KOPT-K1 (cell line): ENCODE data around the gene MYH15.

Experiments used
- H3K27ac ChIP-seq: fragments of 200-600 bp; sonication (generic); 2 replicates; pipeline ENCODE4 v1.5.1; 2016; ENCODE audit warnings: antibody characterized with exemption, mild to moderate bottlenecking, low read depth, low read length; ENCODE audit not compliant: poor library complexity, severe bottlenecking
- H3K36me3 ChIP-seq: fragments of 200-600 bp; sonication (generic); 2 replicates; pipeline ENCODE4 v1.5.1; 2017; ENCODE audit warnings: antibody characterized with exemption, mild to moderate bottlenecking, low read length, moderate library complexity; ENCODE audit not compliant: insufficient read depth
- H3K9me3 ChIP-seq: fragments of 200-600 bp; sonication (generic); 2 replicates; pipeline ENCODE4 v1.5.1; 2017; ENCODE audit warnings: antibody characterized with exemption, low read length, mild to moderate bottlenecking; ENCODE audit not compliant: insufficient read depth, poor library complexity, severe bottlenecking

The MYH15 gene

GRCh38 chr3:108510496-108510895, at the start of gene MYH15:
MYH15 (minus strand) TSS chr3:108510596; CDS start chr3:108510530, 66 bp downstream.
- Histone ChIP-seq H3K27ac (no peak within 1 kb of the TSS), H3K36me3 (no peaks in the 10 kb centered on the region), H3K9me3 (no peaks in the 10 kb centered on the region)

GRCh38 chr3:108555966-108556581, 45.7 kb upstream of the MYH15 start:
- Histone ChIP-seq H3K27ac (no peak overlapping the region), H3K36me3 (peaks cover 100% of the 10 kb centered on the region), H3K9me3 (no peaks in the 10 kb centered on the region)

GRCh38 chr3:108554913-108555571, 44.6 kb upstream of the MYH15 start:
- H3K36me3 ChIP-seq: peaks cover 100% of the 10 kb centered on the region
- H3K9me3 ChIP-seq: no peaks in the 10 kb centered on the region
- H3K27ac ChIP-seq: no peak overlapping the region

DNA sequence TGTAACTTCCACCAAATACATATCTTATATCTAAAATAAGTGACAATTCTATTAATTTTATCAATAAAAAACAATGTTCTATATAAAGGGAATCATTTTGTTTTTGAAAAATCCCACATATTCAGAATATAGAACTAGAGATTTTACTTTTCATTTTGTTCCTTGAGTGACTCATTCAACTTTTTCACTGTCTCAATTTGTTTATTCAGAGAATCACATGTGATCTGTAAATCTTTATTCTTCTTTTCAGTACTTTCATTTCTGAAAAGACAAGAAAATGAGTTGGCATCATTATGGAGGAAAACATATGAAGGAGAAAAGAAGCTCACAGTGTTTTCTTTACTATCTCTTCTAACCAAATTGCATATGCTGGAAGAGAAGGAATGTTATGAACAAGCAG, 43.8 kb upstream of the MYH15 start:
- no peak overlapping the region for H3K27ac ChIP-seq
- peaks cover 100% of the 10 kb centered on the region for H3K36me3 ChIP-seq

DNA sequence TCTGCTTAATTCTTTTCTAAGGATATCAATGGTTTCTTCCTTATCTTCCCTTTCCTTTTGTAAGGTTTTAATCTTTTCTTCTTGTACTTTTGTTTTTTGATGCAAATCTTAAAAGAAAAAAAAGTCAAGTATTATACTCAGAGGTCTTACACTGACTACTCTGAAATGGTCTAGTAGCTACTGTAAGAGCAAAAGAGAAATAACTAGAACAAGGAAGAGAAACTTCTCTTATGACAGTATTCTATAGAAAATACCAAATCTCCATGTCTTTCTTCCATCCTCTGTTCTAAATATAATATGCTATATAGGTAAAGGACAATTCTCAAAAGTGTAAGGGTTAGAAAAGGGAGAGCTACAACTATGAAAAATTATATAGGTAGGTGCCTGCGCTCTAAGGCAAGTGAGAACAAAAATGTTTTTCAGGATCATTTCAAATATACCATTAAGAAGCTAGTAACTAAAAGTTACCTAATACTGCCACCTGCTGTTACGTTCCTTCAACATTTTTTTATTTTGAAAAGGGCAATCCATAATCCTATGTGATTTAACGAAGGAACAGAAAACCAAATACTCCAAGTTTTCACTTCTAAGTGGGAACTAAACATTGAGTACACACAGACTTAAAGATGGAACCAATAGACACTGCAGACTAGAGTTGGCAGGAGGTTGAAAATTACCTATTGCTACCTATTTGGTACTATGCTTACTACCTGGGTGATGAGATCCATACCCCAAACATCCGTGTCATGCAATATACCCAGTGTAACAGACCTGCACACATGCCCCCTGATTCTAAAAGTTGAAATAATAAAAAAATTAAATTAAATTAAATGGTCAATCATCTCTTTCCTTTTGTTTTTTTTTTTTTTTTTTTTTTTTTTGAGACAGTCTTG, 42.1 kb upstream of the MYH15 start:
- no peaks in the 10 kb centered on the region for H3K9me3 ChIP-seq
- peaks cover 100% of the 10 kb centered on the region for H3K36me3 ChIP-seq
- no peak overlapping the region for H3K27ac ChIP-seq

More for the DNA sequence above, 43.8 kb upstream of the MYH15 start:
- no peaks in the 10 kb centered on the region for H3K9me3 ChIP-seq

- Histone ChIP-seq H3K9me3 (no peaks in the 10 kb centered on the region), H3K27ac (no peak overlapping the region), H3K36me3 (peaks cover 100% of the 10 kb centered on the region)
Observed at GRCh38 chr3:108548886-108549285, 38.5 kb upstream of the MYH15 start.

GRCh38 chr3:108548304-108548703, 37.9 kb upstream of the MYH15 start:
- peaks cover 100% of the 10 kb centered on the region for H3K36me3 ChIP-seq
- H3K27ac ChIP-seq: no peak overlapping the region
- no peaks in the 10 kb centered on the region for H3K9me3 ChIP-seq

DNA sequence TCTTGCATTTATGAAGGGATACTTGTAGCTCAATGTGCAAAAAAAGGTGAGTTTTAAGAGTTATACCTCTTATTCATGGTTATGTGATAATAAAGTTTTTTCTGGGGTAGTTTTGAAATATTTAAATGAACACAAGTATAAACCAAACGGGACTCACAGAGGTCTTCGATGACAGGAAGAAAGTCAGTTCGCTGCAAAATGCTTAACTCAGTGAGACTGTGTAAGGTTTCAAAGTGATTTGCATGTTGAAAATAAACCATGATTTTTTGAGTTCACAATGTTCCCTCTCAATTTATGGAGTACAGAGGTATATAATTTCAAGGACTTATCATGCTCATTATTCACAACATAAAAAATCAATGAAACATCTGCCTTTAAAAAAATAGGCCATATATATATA, 36.3 kb upstream of the MYH15 start:
- no peaks in the 10 kb centered on the region for H3K9me3 ChIP-seq
- peaks cover 95% of the 10 kb centered on the region for H3K36me3 ChIP-seq
- H3K27ac ChIP-seq: no peak overlapping the region

- H3K36me3 ChIP-seq: peaks cover 91% of the 10 kb centered on the region
- H3K27ac ChIP-seq: no peak overlapping the region
- H3K9me3 ChIP-seq: no peaks in the 10 kb centered on the region
Observed at GRCh38 chr3:108546247-108546646, 35.9 kb upstream of the MYH15 start.

DNA sequence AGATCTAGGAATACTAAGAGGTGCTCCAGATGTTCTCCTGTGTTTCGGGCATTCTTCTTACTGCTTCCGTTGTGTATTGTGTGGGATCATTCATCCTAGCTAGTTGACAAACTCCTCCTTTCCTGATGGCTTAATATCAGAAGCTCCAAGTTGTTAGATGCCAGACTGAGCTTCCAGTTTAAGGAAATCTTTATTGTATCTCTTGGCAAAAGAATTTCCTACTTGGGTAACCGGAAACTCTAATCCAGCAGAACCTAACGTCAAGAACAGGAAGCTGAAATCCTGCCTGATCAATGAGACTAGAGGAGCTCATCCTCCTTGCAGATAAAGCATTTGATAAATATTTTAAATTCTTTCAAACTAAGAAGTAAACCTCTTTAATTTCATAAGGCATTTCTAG, 27.7 kb upstream of the MYH15 start:
- Histone ChIP-seq H3K27ac (no peak overlapping the region), H3K9me3 (no peaks in the 10 kb centered on the region), H3K36me3 (peaks cover 13% of the 10 kb centered on the region)

DNA sequence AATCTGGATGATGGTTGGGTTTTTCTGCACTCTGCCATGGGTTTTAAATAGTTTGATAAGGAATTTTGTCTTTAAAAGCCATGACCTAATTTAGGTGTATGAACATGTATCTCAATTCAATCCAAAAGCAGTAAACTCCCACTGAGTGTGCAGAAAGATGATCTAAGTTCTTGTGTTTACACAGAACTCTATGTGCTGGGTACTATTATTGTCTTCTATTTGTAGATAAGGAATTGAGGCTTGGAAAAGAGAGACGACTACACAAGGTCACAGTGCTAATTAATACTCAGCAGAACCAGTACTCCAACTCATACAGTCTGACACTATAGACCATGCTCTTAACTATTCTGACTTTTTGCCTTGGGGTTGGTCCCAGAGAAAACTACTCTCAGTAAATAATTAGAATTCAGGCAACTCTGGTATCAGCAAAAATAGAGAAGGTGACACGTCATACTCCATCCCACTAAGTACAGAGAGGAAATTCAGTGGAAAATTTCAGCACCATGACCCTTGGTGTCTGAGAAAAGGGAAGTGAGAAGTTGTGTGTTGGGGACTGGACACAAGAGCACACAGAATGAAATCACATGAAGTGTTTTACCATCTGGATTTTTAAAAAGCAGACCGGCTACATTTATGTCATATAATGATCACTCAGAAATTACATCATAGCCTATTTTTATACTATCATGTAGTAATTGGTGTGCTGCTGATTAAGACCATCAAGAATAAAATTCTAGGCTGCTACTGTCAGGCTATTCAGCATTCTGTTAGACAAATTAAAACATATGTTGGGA, 18.3 kb upstream of the MYH15 start:
- Histone ChIP-seq H3K9me3 (no peaks in the 10 kb centered on the region), H3K27ac (no peak overlapping the region), H3K36me3 (no peaks in the 10 kb centered on the region)

DNA sequence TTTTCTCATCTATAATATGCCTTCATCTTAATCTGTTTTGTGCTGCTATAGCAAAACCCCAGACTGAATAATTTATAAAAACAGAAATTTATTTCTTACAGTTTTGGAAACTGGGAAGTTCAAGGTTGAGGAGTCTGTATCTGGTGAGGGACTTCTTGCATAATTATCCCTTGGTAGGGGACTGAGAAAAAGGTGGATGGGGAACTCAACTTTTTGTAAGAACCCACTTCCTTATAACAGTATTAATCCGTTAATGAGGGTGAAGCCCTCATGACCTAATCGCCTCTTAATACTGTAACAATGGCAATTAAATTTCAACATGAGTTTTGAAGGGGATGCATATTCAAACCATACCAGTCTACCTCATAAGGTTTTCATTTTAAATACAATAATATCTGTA, 17.4 kb upstream of the MYH15 start:
- H3K36me3 ChIP-seq: no peaks in the 10 kb centered on the region
- no peaks in the 10 kb centered on the region for H3K9me3 ChIP-seq
- no peak overlapping the region for H3K27ac ChIP-seq

- Histone ChIP-seq H3K27ac (no peak overlapping the region), H3K36me3 (no peaks in the 10 kb centered on the region), H3K9me3 (no peaks in the 10 kb centered on the region)
Observed at GRCh38 chr3:108527109-108527508, 16.7 kb upstream of the MYH15 start.

- Histone ChIP-seq H3K36me3 (no peaks in the 10 kb centered on the region), H3K9me3 (no peaks in the 10 kb centered on the region), H3K27ac (no peak overlapping the region)
Observed at GRCh38 chr3:108525971-108526370, 15.6 kb upstream of the MYH15 start.

DNA sequence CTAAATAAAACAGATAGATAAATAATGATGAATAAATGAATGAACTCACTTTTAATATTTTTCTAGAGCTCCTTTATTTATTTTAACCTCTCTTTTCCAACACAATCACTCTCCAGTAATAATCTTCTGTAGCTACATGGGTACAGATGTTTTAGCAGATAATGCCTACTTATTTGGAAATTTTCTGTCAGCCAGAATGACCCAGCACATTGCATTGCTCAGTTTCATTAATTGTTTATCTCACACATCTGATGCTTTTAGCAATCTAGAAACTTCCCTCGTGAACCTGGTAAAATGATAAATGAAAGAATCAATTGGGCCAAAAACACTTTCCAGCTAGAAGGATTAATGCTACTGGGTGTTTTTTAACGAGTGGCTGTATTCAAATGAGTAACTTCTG, 14.9 kb upstream of the MYH15 start:
- H3K36me3 ChIP-seq: no peaks in the 10 kb centered on the region
- H3K27ac ChIP-seq: no peak overlapping the region
- no peaks in the 10 kb centered on the region for H3K9me3 ChIP-seq
